Activated CD8-positive, alpha-beta T cell treated with anti-CD3 and anti-CD28 coated beads, Interleukin-2, amount 10 ng/mL, durations not matched to agents 7 days and 5 days (primary cell): Measurements from ENCODE around the gene TMEM213. TPM values are rescaled to one million over a fixed set of nuclear protein-coding genes. Genes with fewer than 3 reads are reported as not detected.
"Not testable (repeated sequence)": the region's sequence is repeated elsewhere in the genome, so short reads cannot be mapped to it uniquely, and the experiment has no call there.

ENCODE experiments used
- ATAC-seq: fragments of 150-1000 bp; cut with Tn5 transposase; one replicate; pipeline ENCODE4 v1.10.0; 2021; ENCODE audit warnings: moderate library complexity
- CTCF ChIA-PET: fragments of 350-600 bp; sonication (Branson Sonifier 250); formaldehyde crosslinking; loops from one replicate; lab custom pipeline; 2021; ENCODE audit warnings: antibody characterized with exemption; lab: Charles Lee
- POLR2A ChIA-PET: fragments of 350-600 bp; sonication (Branson Sonifier 250); formaldehyde crosslinking; loops from one replicate; lab custom pipeline; 2021; ENCODE audit warnings: antibody characterized with exemption; lab: Charles Lee
- DNase-seq: peaks from one replicate; pipeline ENCODE4 v3.0.0-alpha.2; 2020
- H3K27ac Mint-ChIP-seq: one replicate; pipeline ENCODE4 v1.8.0; 2021; ENCODE audit warnings: mild to moderate bottlenecking, mixed read lengths
- H3K27me3 Mint-ChIP-seq: one replicate; pipeline ENCODE4 v1.8.0; 2021; ENCODE audit warnings: low read depth, mixed read lengths
- H3K36me3 Mint-ChIP-seq: one replicate; pipeline ENCODE4 v1.8.0; 2021; ENCODE audit warnings: low read depth, mixed read lengths
- H3K4me1 Mint-ChIP-seq: one replicate; pipeline ENCODE4 v1.8.0; 2021; ENCODE audit warnings: low read depth, mixed read lengths
- H3K4me3 Mint-ChIP-seq: one replicate; pipeline ENCODE4 v1.8.0; 2021; ENCODE audit warnings: mild to moderate bottlenecking, mixed read lengths
- H3K9me3 Mint-ChIP-seq: one replicate; pipeline ENCODE4 v1.8.0; 2022; ENCODE audit warnings: mixed read lengths; ENCODE audit not compliant: insufficient read depth
- total RNA-seq, 2 experiments: library from RNA; stranded (reverse); gene quantifications; one replicate each; pipeline ENCODE4 v1.2.3, GENCODE V29; 2021

TMEM213 gene
- total RNA-seq, 2 experiments from 2014 or later: not detected

- no peaks in the 10 kb centered on the region for H3K36me3 Mint-ChIP-seq
- no peak for DNase-seq
- H3K4me1 Mint-ChIP-seq: peaks cover 7% of the 10 kb centered on the region
- no peaks in the 10 kb centered on the region for H3K9me3 Mint-ChIP-seq
- ATAC-seq: no peak
- no peak overlapping the region for H3K4me3 Mint-ChIP-seq
- POLR2A ChIA-PET: no interaction called here
- H3K27ac Mint-ChIP-seq: no peak overlapping the region
- peaks cover 7% of the 10 kb centered on the region for H3K27me3 Mint-ChIP-seq
- CTCF ChIA-PET: interaction anchor here (1.2 to 2.1 kb wide), 2 partner anchors 60 to 88 kb away, joined by 3 to 6 read pairs; no protein-coding TSS in a partner anchor
These were observed 1.0 kb downstream of the TMEM213 start for GRCh38 chr7:138798836-138799235.

- no peaks in the 10 kb centered on the region for H3K9me3 Mint-ChIP-seq
These were observed 1.7 kb downstream of the TMEM213 start for GRCh38 chr7:138799336-138800000.

GRCh38 chr7:138801256-138801655 is 3.5 kb downstream of the TMEM213 start:
- H3K27me3 Mint-ChIP-seq: peaks cover 7% of the 10 kb centered on the region
- POLR2A ChIA-PET: no interaction called here
- peaks cover 7% of the 10 kb centered on the region for H3K4me1 Mint-ChIP-seq
- DNase-seq: no peak
- H3K4me3 Mint-ChIP-seq: no peak overlapping the region
- ATAC-seq: no peak
- H3K36me3 Mint-ChIP-seq: no peaks in the 10 kb centered on the region
- CTCF ChIA-PET: no interaction called here
- H3K27ac Mint-ChIP-seq: no peak overlapping the region
- no peaks in the 10 kb centered on the region for H3K9me3 Mint-ChIP-seq

More at GRCh38 chr7:138799336-138800000, 1.7 kb downstream of the TMEM213 start:
- H3K36me3 Mint-ChIP-seq: no peaks in the 10 kb centered on the region
- H3K4me1 Mint-ChIP-seq: peaks cover 7% of the 10 kb centered on the region
- CTCF ChIA-PET: interaction anchor here (0.6 to 2.1 kb wide), 3 partner anchors 29 to 87 kb away, joined by 3 to 6 read pairs (median 4); no protein-coding TSS in a partner anchor
- peaks cover 7% of the 10 kb centered on the region for H3K27me3 Mint-ChIP-seq
- H3K27ac Mint-ChIP-seq: no peak overlapping the region
- DNase-seq: no peak
- POLR2A ChIA-PET: interaction anchor here (0.6 kb wide), 1 partner anchor 29 kb away, joined by 4 read pairs; no protein-coding TSS in a partner anchor
- no peak for ATAC-seq
- no peak overlapping the region for H3K4me3 Mint-ChIP-seq

- Mint-ChIP-seq H3K9me3 (no peaks in the 10 kb centered on the region), H3K4me1 (peaks cover 4% of the 10 kb centered on the region), H3K27me3 (peaks cover 7% of the 10 kb centered on the region), H3K36me3 (no peaks in the 10 kb centered on the region), H3K27ac (no peak overlapping the region), H3K4me3 (no peak overlapping the region)
- ChIA-PET POLR2A (no interaction called here), CTCF (no interaction called here)
- ATAC-seq: no peak
- DNase-seq: no peak
These were observed 4.9 kb downstream of the TMEM213 start for GRCh38 chr7:138802706-138803105.

- POLR2A ChIA-PET: no interaction called here
- Mint-ChIP-seq H3K27ac (no peak overlapping the region), H3K9me3 (no peaks in the 10 kb centered on the region), H3K27me3 (no peaks in the 10 kb centered on the region), H3K36me3 (no peaks in the 10 kb centered on the region), H3K4me3 (no peak overlapping the region), H3K4me1 (no peaks in the 10 kb centered on the region)
- ATAC-seq: no peak
- CTCF ChIA-PET: interaction anchor here (1.2 kb wide), 1 partner anchor 66 kb away, joined by 3 read pairs; no protein-coding TSS in a partner anchor
- no peak for DNase-seq
These were observed 6.8 kb downstream of the TMEM213 start for GRCh38 chr7:138804618-138805017.

DNA sequence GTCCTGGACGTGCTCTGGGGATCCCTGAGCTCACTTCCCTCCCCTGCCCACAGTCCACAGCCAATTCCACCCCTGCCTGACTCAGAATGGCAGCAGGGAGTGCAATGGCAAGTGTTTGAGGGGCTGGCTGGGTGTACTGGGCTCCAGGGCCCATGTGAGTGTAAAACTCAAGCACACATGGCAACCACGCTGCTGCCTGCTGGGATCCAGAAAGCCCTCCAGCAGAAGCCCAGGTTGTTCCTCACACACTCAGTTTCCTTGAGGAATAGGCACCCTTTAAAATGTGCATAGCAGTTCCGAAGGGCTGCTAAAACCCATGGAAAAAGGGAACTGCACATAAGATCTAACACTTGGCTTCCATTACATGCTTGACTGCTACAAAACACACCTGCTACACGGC is 11.6 kb downstream of the TMEM213 start:
- CTCF ChIA-PET: no interaction called here

DNA sequence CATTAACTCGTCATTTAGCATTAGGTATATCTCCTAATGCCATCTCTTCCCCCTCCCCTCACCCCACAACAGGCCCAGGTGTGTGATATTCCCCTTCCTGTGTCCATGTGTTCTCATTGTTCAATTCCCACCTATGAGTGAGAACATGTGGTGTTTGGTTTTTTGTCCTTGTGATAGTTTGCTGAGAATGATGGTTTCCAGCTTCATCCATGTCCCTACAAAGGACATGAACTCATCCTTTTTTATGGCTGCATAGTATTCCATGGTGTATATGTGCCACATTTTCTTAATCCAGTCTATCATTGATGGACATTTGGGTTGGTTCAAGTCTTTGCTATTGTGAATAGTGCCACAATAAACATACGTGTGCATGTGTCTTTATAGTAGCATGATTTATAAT is 13.5 kb downstream of the TMEM213 start:
- H3K36me3 Mint-ChIP-seq, ATAC-seq, H3K9me3 Mint-ChIP-seq, H3K27me3 Mint-ChIP-seq, POLR2A ChIA-PET, CTCF ChIA-PET, H3K4me3 Mint-ChIP-seq, DNase-seq, H3K27ac Mint-ChIP-seq: not testable (repeated sequence)
- H3K4me1 Mint-ChIP-seq: peaks cover 20% of the 10 kb centered on the region

More for the DNA sequence above, 11.6 kb downstream of the TMEM213 start:
- Mint-ChIP-seq H3K4me1 (peaks cover 13% of the 10 kb centered on the region), H3K27ac (no peak overlapping the region), H3K4me3 (no peak overlapping the region), H3K36me3 (no peaks in the 10 kb centered on the region), H3K9me3 (peaks cover 7% of the 10 kb centered on the region), H3K27me3 (no peaks in the 10 kb centered on the region)
- ATAC-seq (no peak), DNase-seq (no peak)
- POLR2A ChIA-PET: no interaction called here

DNA sequence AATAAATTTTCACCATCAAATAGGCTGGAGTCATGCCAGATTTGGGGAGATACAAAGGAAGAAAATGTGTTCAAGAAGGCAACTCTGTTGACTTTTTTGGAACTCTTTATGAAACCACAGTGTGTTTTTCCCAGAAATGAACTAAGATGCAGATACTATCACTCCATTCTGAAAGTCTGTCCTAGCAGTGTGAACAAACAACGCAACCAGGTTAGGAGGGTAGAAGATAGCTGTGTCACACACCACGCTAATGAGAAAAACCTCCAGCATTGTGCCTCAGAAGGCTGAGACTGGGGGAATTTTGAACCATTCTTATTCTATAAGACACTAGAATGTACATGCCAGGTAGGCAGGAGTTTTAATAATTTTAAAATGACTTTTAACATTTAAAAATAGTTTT is 16.2 kb downstream of the TMEM213 start:
- ATAC-seq (peak; percentile 81), DNase-seq (no peak)
- H3K4me1 Mint-ChIP-seq: peaks cover 26% of the 10 kb centered on the region
- no peaks in the 10 kb centered on the region for H3K27me3 Mint-ChIP-seq
- no peaks in the 10 kb centered on the region for H3K36me3 Mint-ChIP-seq
- ChIA-PET POLR2A (no interaction called here), CTCF (interaction anchor here (1.6 to 2.1 kb wide), 2 partner anchors 73 to 75 kb away, joined by 5 to 10 read pairs; no protein-coding TSS in a partner anchor)
- no peak overlapping the region for H3K4me3 Mint-ChIP-seq
- peaks cover 7% of the 10 kb centered on the region for H3K9me3 Mint-ChIP-seq
- H3K27ac Mint-ChIP-seq: no peak overlapping the region

DNA sequence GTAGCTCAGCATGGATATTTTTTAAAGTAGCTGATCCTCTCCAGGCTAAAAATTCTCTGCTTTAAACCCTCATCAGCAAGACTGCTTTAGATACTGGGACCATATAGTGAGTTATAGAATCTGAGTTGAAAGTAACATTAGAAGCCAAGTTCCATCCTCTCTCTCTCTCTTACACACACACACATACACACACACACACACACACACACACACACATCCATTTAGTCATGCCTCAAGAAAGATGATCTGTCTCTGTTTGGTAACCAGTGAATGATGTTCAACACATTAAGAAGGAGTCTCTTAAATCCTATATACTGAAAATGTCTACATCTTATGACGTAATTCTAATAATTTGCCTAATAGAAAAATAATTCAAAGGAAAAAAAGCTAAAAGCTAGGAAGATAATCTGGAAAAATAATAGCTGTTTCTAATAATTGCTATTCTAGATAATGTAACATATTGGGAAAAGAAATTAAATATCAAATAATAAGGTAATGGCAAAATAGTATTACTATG is 17.1 kb downstream of the TMEM213 start:
- ChIA-PET POLR2A (interaction anchor here (0.5 kb wide), 1 partner anchor 72 kb away, joined by 3 read pairs; no protein-coding TSS in a partner anchor), CTCF (interaction anchor here (1.6 to 2.1 kb wide), 2 partner anchors 72 to 76 kb away, joined by 5 to 10 read pairs; no protein-coding TSS in a partner anchor)
- H3K36me3 Mint-ChIP-seq: no peaks in the 10 kb centered on the region
- DNase-seq (no peak), ATAC-seq (no peak)
- peaks cover 26% of the 10 kb centered on the region for H3K4me1 Mint-ChIP-seq
- H3K27ac Mint-ChIP-seq: no peak overlapping the region
- no peaks in the 10 kb centered on the region for H3K27me3 Mint-ChIP-seq
- H3K4me3 Mint-ChIP-seq: no peak overlapping the region
- peaks cover 7% of the 10 kb centered on the region for H3K9me3 Mint-ChIP-seq

GRCh38 chr7:138816650-138817049 is 18.9 kb downstream of the TMEM213 start:
- Mint-ChIP-seq H3K27ac (no peak overlapping the region), H3K9me3 (peaks cover 7% of the 10 kb centered on the region), H3K4me1 (peaks cover 26% of the 10 kb centered on the region), H3K36me3 (no peaks in the 10 kb centered on the region), H3K27me3 (no peaks in the 10 kb centered on the region), H3K4me3 (no peak overlapping the region)
- ATAC-seq (no peak), DNase-seq (no peak)
- ChIA-PET POLR2A (no interaction called here), CTCF (no interaction called here)

- Mint-ChIP-seq H3K4me1 (peaks cover 10% of the 10 kb centered on the region), H3K27ac (no peak overlapping the region), H3K9me3 (no peaks in the 10 kb centered on the region), H3K4me3 (no peak overlapping the region), H3K27me3 (no peaks in the 10 kb centered on the region), H3K36me3 (no peaks in the 10 kb centered on the region)
- DNase-seq (no peak), ATAC-seq (no peak)
- CTCF ChIA-PET: no interaction called here
- POLR2A ChIA-PET: no interaction called here
These were observed 21.8 kb downstream of the TMEM213 start for GRCh38 chr7:138819625-138820024.

- Mint-ChIP-seq H3K27ac (no peak overlapping the region), H3K4me3 (no peak overlapping the region), H3K27me3 (no peaks in the 10 kb centered on the region), H3K9me3 (no peaks in the 10 kb centered on the region), H3K4me1 (peaks cover 8% of the 10 kb centered on the region), H3K36me3 (no peaks in the 10 kb centered on the region)
- CTCF ChIA-PET: no interaction called here
- ATAC-seq (no peak), DNase-seq (no peak)
- POLR2A ChIA-PET: no interaction called here
These were observed 24.1 kb downstream of the TMEM213 start for GRCh38 chr7:138821912-138822311.
